MG63 (cell line): ENCODE measurements around the gene STAT5A. TPM values are rescaled to one million over a fixed set of nuclear protein-coding genes. Genes with fewer than 3 reads are reported as not detected.
A peak's percentile ranks its signal among the peaks of the same experiment; 100 is the strongest.

Experiments used
- DNase-seq: peaks from one replicate; pipeline ENCODE4 v3.0.0-alpha.2; 2020
- H3K27me3 ChIP-seq: fragments of 250-450 bp; sonication (Bioruptor Pico); 2 replicates; pipeline ENCODE4 v1.5.1; 2020; ENCODE audit warnings: mild to moderate bottlenecking, moderate library complexity
- H3K36me3 ChIP-seq: fragments of 250-450 bp; sonication (Bioruptor Pico); 2 replicates; pipeline ENCODE4 v1.5.1; 2020; ENCODE audit warnings: mild to moderate bottlenecking, moderate library complexity
- H3K4me3 ChIP-seq: fragments of 250-450 bp; sonication (Bioruptor Pico); 2 replicates; pipeline ENCODE4 v1.5.1; 2020; ENCODE audit warnings: mild to moderate bottlenecking, moderate library complexity
- H3K9me3 ChIP-seq: fragments of 250-450 bp; sonication (Bioruptor Pico); 2 replicates; pipeline ENCODE4 v1.5.1; 2020; ENCODE audit warnings: mild to moderate bottlenecking, moderate library complexity
- total RNA-seq: library from RNA; depleted of rRNA; stranded (reverse); fragments of >200 nt; shearing (Covaris generic); gene quantifications from 2 replicates; pipeline ENCODE4 v1.2.3, GENCODE V29; 2014; ENCODE audit warnings: low replicate concordance

STAT5A gene
- total RNA-seq, 1 experiment from 2014 or later: 23.0 TPM

GRCh38 chr17:42276609-42277341 lies 11.5 kb upstream of the STAT5A start:
- peak; percentile 86 for DNase-seq
- Histone ChIP-seq H3K27me3 (no peaks in the 10 kb centered on the region), H3K9me3 (no peaks in the 10 kb centered on the region), H3K36me3 (no peaks in the 10 kb centered on the region), H3K4me3 (peak overlapping the region; percentile 57)

- H3K27me3 ChIP-seq: no peaks in the 10 kb centered on the region
- no peak for DNase-seq
- no peaks in the 10 kb centered on the region for H3K9me3 ChIP-seq
- no peaks in the 10 kb centered on the region for H3K36me3 ChIP-seq
- H3K4me3 ChIP-seq: no peak overlapping the region
Observed at GRCh38 chr17:42277342-42277712, 11.0 kb upstream of the STAT5A start.

- no peak overlapping the region for H3K4me3 ChIP-seq
- no peaks in the 10 kb centered on the region for H3K9me3 ChIP-seq
- DNase-seq: no peak
- H3K36me3 ChIP-seq: no peaks in the 10 kb centered on the region
- H3K27me3 ChIP-seq: no peaks in the 10 kb centered on the region
Observed at GRCh38 chr17:42279776-42280630, 8.3 kb upstream of the STAT5A start.

- no peaks in the 10 kb centered on the region for H3K9me3 ChIP-seq
- no peaks in the 10 kb centered on the region for H3K36me3 ChIP-seq
- DNase-seq: no peak
- H3K4me3 ChIP-seq: no peak overlapping the region
- no peaks in the 10 kb centered on the region for H3K27me3 ChIP-seq
Observed at GRCh38 chr17:42281571-42282096, 6.7 kb upstream of the STAT5A start.

GRCh38 chr17:42282478-42283080 lies 5.7 kb upstream of the STAT5A start:
- no peak for DNase-seq
- no peaks in the 10 kb centered on the region for H3K9me3 ChIP-seq

GRCh38 chr17:42283241-42284023 lies 4.9 kb upstream of the STAT5A start:
- DNase-seq: no peak

More at GRCh38 chr17:42282478-42283080, 5.7 kb upstream of the STAT5A start:
- Histone ChIP-seq H3K27me3 (no peaks in the 10 kb centered on the region), H3K4me3 (no peak overlapping the region), H3K36me3 (no peaks in the 10 kb centered on the region)

GRCh38 chr17:42284024-42284369 lies 4.3 kb upstream of the STAT5A start:
- Histone ChIP-seq H3K9me3 (no peaks in the 10 kb centered on the region), H3K36me3 (no peaks in the 10 kb centered on the region), H3K4me3 (no peak overlapping the region), H3K27me3 (no peaks in the 10 kb centered on the region)
- no peak for DNase-seq

More at GRCh38 chr17:42283241-42284023, 4.9 kb upstream of the STAT5A start:
- no peaks in the 10 kb centered on the region for H3K9me3 ChIP-seq
- H3K27me3 ChIP-seq: no peaks in the 10 kb centered on the region
- no peak overlapping the region for H3K4me3 ChIP-seq
- H3K36me3 ChIP-seq: no peaks in the 10 kb centered on the region

- H3K27me3 ChIP-seq: no peaks in the 10 kb centered on the region
- no peak for DNase-seq
- no peaks in the 10 kb centered on the region for H3K9me3 ChIP-seq
- H3K36me3 ChIP-seq: no peaks in the 10 kb centered on the region
- no peak overlapping the region for H3K4me3 ChIP-seq
Observed at GRCh38 chr17:42284566-42284965, 3.7 kb upstream of the STAT5A start.

GRCh38 chr17:42285346-42286050 lies 2.8 kb upstream of the STAT5A start:
- H3K27me3 ChIP-seq: no peaks in the 10 kb centered on the region
- H3K9me3 ChIP-seq: no peaks in the 10 kb centered on the region
- H3K4me3 ChIP-seq: no peak overlapping the region
- no peaks in the 10 kb centered on the region for H3K36me3 ChIP-seq
- DNase-seq: no peak

- no peaks in the 10 kb centered on the region for H3K27me3 ChIP-seq
- no peaks in the 10 kb centered on the region for H3K36me3 ChIP-seq
- H3K4me3 ChIP-seq: no peak overlapping the region
- H3K9me3 ChIP-seq: no peaks in the 10 kb centered on the region
- no peak for DNase-seq
Observed at GRCh38 chr17:42286411-42287221, 1.7 kb upstream of the STAT5A start.

GRCh38 chr17:42287305-42287976 lies 857 bp upstream of the STAT5A start:
- Histone ChIP-seq H3K27me3 (no peaks in the 10 kb centered on the region), H3K36me3 (no peaks in the 10 kb centered on the region), H3K4me3 (peak overlapping the region; percentile 51), H3K9me3 (no peaks in the 10 kb centered on the region)
- peak; percentile 60 for DNase-seq

- Histone ChIP-seq H3K36me3 (no peaks in the 10 kb centered on the region), H3K9me3 (no peaks in the 10 kb centered on the region), H3K27me3 (no peaks in the 10 kb centered on the region), H3K4me3 (peak overlapping the region; percentile 51)
- DNase-seq: no peak
Observed at GRCh38 chr17:42288803-42289610, 709 bp downstream of the STAT5A start.

GRCh38 chr17:42289611-42290181 lies 1.4 kb downstream of the STAT5A start:
- no peak for DNase-seq
- H3K9me3 ChIP-seq: no peaks in the 10 kb centered on the region
- no peaks in the 10 kb centered on the region for H3K27me3 ChIP-seq
- H3K4me3 ChIP-seq: no peak overlapping the region
- no peaks in the 10 kb centered on the region for H3K36me3 ChIP-seq

- H3K9me3 ChIP-seq: no peaks in the 10 kb centered on the region
- no peak for DNase-seq
Observed at GRCh38 chr17:42290577-42290976, 2.3 kb downstream of the STAT5A start.

More at GRCh38 chr17:42290577-42290976, 2.3 kb downstream of the STAT5A start:
- Histone ChIP-seq H3K27me3 (no peaks in the 10 kb centered on the region), H3K4me3 (no peak overlapping the region), H3K36me3 (no peaks in the 10 kb centered on the region)
